GM21390 (cell line): ENCODE results near the gene SH3PXD2B.
"Not testable (repeated sequence)": the region's sequence is repeated elsewhere in the genome, so short reads cannot be mapped to it uniquely, and the experiment has no call there.

Source experiments
- ATAC-seq: cut with Tn5 transposase; IDR thresholded peaks from one replicate; pipeline ENCODE4 v1.9.1; 2021; ENCODE audit not compliant: unreplicated experiment

Gene SH3PXD2B

GRCh38 chr5:172403817-172404216 is 50.5 kb downstream of the SH3PXD2B start:
- ATAC-seq, result no peak

GRCh38 chr5:172403189-172403796 is 51.0 kb downstream of the SH3PXD2B start:
- ATAC-seq, result no peak

- ATAC-seq, result no peak
These were observed 51.7 kb downstream of the SH3PXD2B start for GRCh38 chr5:172402531-172403188.

GRCh38 chr5:172402031-172402430 is 52.3 kb downstream of the SH3PXD2B start:
- ATAC-seq, result not testable (repeated sequence)

- ATAC-seq, result no peak
These were observed 54.5 kb downstream of the SH3PXD2B start for GRCh38 chr5:172399826-172400225.

- ATAC-seq, result no peak
These were observed 55.0 kb downstream of the SH3PXD2B start for GRCh38 chr5:172399336-172399735.

GRCh38 chr5:172398645-172399044 is 55.7 kb downstream of the SH3PXD2B start:
- ATAC-seq, result not testable (repeated sequence)

GRCh38 chr5:172396994-172397393 is 57.3 kb downstream of the SH3PXD2B start:
- ATAC-seq, result not testable (repeated sequence)

- ATAC-seq, result no peak
These were observed 58.1 kb downstream of the SH3PXD2B start for GRCh38 chr5:172396220-172396619.

- no peak for ATAC-seq
These were observed 58.8 kb downstream of the SH3PXD2B start for GRCh38 chr5:172395483-172395882.

- no peak for ATAC-seq
These were observed 64.7 kb downstream of the SH3PXD2B start for GRCh38 chr5:172389578-172390112.

- no peak for ATAC-seq
These were observed 66.0 kb downstream of the SH3PXD2B start for GRCh38 chr5:172388246-172388733.

GRCh38 chr5:172385707-172386106 is 68.6 kb downstream of the SH3PXD2B start:
- no peak for ATAC-seq

GRCh38 chr5:172385010-172385563 is 69.2 kb downstream of the SH3PXD2B start:
- ATAC-seq, result no peak

- no peak for ATAC-seq
These were observed 71.0 kb downstream of the SH3PXD2B start for GRCh38 chr5:172383191-172383802.

GRCh38 chr5:172380987-172381643 is 73.2 kb downstream of the SH3PXD2B start:
- no peak for ATAC-seq

- no peak for ATAC-seq
These were observed 73.9 kb downstream of the SH3PXD2B start for GRCh38 chr5:172380301-172380986.

- ATAC-seq, result no peak
These were observed 74.8 kb downstream of the SH3PXD2B start for GRCh38 chr5:172379481-172379880.

GRCh38 chr5:172377856-172378255 is 76.5 kb downstream of the SH3PXD2B start:
- ATAC-seq, result no peak

- ATAC-seq, result no peak
These were observed 76.9 kb downstream of the SH3PXD2B start for GRCh38 chr5:172377438-172377837.
